ENCODE measurements around the gene DDX54.

Gene DDX54

DNA sequence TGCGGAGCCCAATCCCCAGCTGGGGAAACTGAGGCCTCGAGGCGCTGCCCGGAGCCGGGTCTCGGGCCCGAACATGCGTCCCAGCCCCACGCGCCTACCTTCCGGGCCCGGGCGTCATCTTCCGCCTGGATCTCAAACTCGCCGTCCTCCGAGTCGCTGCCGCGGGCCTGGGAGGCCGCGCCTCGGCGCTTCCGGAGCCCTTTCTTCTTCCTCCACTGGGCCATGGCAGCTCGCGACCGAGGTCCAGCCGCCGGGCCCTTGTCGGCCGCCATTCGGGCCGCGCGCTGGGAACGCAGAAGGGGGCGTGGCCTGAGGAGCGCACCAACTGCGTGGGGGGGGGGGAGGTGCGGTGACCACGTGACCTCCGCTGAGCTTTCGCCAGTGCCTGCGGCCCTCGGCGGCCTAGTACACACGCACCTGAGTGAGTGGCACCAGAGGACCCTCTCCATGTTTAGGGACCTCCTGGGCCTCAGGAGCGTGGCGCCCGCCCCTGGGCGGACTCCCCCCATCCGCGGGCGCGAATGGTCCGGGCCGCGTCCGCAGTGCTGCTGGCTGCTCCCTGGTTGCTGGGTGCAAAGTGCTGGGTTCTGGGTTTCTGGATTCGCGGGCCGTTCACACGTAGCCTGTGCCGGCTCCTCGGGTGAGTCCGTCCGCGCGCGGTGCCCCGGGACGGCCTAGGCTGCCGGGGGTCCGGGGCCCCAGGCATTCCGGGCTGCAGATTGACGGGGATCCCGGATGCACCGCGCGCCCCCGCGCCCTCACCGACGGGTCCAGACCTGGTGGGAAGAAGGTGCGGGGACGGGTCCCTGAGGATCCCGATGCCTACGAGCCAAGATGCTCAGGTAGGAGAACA is at the start of gene DDX54, which contains the start of gene RITA1:
DDX54 (minus strand) TSS at position 299 of the 853 bp plus-strand sequence; CDS start at position 272, 27 bp downstream.
RITA1 (plus strand) TSS at position 542 of the 853 bp plus-strand sequence. CDS start 1,026 bp downstream, outside the sequence.
- peak; percentile 77 for DNase-seq (ENCODE audit: low spot score)

GRCh38 chr12:113234483-113234882 is 49.2 kb upstream of the DDX54 start:
- no peak for DNase-seq (ENCODE audit: low spot score)

- DNase-seq (ENCODE audit: low spot score): no peak
These were observed 48.7 kb upstream of the DDX54 start for GRCh38 chr12:113233967-113234366.

GRCh38 chr12:113232840-113233585 is 47.7 kb upstream of the DDX54 start:
- peak; percentile 40 for DNase-seq (ENCODE audit: low spot score)

GRCh38 chr12:113232089-113232839 is 47.0 kb upstream of the DDX54 start:
- DNase-seq (ENCODE audit: low spot score): no peak

DNA sequence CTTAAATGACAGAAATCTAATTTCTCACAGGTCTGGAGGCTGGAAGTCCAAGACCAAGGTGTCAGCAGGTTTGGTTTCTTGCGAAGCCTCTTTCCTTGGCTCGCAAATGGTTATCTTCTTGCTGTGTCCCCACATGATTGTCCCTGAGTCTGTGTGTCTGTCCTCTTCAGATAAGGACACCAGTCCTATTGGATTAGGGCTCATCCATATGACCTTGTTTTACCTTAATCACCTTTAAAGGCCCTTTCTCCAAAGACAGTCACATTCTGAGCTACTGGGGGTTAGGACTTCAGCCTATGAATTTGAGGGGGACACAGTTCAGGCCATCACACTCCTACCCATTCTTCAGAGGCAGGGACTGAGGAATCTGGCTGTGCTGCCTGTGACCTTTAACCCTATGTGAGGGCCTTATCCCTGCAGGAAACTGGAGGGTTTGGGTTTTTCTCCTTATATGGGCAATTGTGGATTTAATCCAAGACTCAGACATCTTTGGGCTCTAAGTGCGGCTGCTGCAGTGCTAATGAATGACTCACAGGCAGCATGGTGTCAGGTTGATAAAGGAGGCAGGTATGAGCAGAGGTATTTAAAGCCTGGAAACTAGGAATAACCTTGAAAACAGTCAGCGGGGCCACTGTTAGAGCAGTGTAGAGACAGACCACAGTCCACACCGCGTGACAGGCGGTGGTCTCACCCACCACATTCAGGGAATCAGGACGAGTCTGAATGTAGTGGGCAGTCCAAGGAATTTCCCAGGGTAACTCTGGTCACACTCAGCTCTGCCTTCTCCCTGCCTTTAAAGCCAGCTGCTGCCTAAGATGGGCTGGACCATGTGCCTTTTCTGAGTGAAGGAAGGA is 46.2 kb upstream of the DDX54 start:
- peak; percentile 93 for DNase-seq (ENCODE audit: low spot score)

GRCh38 chr12:113230315-113231234 is 45.3 kb upstream of the DDX54 start:
- DNase-seq (ENCODE audit: low spot score): peak; percentile 63

DNA sequence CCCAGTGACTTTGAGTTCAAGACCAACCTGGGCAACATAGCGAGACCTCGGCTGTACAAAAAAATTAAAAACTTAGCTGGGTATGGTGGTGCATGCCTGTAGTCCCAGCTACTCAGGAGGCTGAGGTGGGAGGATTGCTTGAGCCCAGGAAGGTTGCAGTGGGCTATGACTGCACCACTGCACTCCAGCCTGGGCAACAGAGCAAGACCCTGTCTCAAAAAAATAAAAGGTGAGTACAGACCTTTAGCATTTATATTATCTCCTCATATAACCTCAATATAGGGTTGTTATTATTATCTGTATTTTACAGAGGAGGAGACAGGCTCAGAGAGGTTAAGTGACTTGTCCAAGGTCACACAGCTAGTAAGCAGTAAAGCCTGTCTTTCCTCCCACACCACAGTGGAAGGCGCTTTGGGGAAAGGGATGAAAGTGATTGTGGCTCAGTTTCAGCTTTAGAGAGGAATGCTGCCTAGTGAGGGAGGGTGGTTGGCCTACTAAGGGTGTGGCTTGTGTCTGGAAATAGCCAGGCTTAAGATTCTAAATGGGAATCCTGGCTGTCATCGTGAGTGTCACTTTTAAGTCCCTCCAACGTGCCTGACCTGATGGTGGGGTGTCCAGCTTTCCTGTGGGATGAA is 43.2 kb upstream of the DDX54 start:
- no peak for DNase-seq (ENCODE audit: low spot score)

DNA sequence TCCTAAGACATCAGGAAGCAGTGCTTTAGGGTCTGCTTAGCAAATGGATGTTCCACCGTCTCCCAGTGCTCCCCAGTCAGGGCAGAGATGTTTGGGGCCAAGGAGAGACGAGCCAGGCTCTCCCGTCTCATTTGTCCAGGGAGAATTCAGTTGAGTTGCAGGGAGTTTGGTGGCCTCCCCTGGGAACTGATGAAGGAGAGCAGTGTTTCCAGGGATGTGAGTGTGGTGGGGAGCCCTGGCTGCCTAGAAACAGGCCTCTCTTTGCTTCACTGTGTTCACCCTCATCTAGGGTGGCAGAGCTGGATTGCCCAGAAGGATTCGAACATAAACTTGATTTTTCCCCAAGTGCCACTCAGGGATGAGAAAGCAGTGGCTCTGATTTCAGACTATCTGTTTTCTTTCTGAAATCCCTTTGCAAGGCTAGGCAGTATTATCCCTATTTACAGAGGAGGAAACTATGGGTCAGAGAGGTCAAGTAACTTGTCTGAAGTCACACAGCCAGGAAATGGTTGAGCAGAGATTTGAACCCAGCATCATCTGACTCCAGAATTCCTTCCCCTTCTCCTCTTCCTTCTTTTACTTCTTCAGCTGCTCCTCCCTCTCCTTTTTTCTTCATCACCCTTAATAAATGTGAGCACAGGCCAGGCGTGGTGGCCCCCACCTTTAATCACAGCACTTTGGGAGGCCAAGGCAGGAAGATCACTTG is 42.6 kb upstream of the DDX54 start:
- DNase-seq (ENCODE audit: low spot score): no peak

- DNase-seq (ENCODE audit: low spot score): no peak
These were observed 41.7 kb upstream of the DDX54 start for GRCh38 chr12:113226696-113227568.

- no peak for DNase-seq (ENCODE audit: low spot score)
These were observed 39.7 kb upstream of the DDX54 start for GRCh38 chr12:113224955-113225354.

DNA sequence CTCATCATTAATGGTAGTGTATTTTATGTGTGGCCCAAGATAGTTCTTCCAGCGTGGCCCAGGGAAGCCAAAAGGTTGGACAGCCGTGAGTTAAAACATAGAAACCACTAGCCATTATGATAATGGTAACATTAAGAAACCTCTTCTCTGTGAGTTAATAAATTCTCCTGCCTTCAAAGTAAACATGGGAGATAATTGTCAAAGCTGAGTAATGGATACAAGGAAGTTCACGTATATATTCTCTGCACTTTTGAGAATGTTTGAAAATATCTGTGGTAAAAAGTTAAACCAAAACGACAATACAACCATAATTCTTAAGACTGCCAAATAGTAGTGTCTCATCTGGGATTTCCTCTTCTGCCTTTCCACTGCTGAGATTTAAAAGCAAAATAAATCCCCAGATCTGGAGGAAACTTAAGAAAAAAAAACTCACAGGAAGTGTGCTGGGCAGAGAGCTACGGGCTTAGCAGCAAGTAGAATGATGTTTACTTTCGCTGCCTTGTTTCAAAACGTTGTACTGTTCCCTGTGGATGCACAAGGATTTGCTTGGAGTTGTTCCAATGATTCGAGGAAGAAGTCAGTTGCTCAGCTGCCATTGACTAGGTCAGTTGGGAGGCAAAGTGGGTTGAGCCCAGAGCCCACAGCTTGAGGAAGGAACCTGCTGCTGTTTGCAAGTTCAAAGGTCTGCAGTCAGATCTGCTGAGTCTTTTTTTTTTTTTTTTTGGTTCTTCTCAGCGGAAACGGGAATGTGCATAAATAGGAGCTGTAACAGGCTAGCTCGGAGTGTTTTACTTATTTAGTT is 37.7 kb upstream of the DDX54 start:
- DNase-seq (ENCODE audit: low spot score): peak; percentile 96

- DNase-seq (ENCODE audit: low spot score): peak; percentile 52
These were observed 36.9 kb upstream of the DDX54 start for GRCh38 chr12:113221997-113222729.

DNA sequence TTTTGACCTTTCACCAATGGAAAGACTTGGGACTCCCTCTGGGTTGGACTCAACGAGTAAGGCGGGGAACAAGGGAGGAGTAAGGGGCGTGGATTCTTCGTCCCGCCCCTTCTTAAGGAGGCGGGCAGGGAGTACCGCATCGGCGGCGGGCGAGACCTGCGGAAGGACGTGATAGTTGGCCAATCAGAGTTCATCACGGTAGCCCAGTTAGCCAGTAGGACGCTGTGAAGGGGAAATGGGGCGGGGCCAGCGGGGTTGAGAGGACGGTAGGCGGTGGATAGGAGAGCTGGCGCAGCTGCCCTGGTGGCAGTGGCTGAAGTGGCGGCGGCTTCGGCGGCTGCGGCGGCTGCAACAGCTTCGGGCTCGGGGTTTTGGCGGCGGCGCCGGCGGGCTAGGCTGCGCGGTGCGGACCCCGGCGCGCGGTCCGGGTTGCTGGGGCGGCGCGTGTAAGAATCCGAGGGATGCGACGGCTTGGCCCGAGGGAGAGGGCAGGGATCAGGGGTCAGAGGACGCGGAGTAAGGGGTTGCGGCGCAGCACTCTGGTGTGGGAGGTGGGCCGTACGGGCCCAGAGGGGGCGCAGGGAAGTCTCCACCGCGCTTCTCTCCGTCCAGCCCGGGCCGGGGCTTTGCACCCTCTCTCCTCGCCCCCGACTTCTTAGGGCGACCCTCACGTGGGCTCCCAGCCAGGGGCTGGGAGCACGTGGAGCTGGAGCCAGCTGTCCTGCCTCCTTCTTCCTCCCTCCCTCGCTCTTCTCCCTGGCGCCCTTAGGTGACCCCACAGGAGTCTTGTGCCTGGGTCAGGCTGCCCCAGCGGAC is 36.1 kb upstream of the DDX54 start, which contains the start of gene TPCN1:
TPCN1 (plus strand) TSS at position 284 of the 816 bp plus-strand sequence. CDS start 5,389 bp downstream, outside the sequence.
- peak; percentile 100 for DNase-seq (ENCODE audit: low spot score)

DNA sequence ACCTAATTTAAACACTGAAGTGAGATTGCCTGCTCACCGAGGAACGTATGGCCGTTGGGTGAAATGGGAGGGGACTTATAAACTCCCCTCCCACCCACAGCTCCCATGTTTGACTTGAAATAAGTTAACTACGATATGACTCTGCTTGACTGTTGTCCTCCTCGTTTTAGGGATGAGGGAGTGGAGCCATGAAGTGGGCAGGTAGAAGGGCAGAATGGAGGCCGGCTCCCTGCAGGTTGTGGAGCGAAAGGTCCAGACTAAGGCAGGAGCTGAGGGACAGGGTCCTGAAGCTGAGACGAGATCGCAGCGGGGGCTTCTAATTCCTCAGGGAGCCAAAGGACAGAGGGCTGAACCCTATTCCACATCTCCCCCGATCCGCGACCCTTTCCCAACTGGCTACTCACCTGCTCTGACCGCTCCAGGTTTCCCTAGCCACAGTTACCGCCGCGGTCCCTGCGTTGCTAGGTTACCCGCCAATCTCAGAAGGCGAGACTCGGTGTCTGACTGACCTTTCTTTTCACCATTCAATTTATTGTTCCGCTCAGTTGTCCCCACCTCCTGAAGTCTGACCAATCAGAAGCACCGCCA is 35.4 kb upstream of the DDX54 start:
- no peak for DNase-seq (ENCODE audit: low spot score)

Data from kidney tubule cell (primary cell).